OCI-LY1 (cell line): Measurements from ENCODE around the gene SMAD3.

Experiments
- H2AFZ ChIP-seq: fragments of 200-600 bp; sonication (generic), shearing (Covaris generic); 2 replicates; pipeline ENCODE4 v1.6.0; 2014; ENCODE audit warnings: antibody characterized with exemption, mild to moderate bottlenecking, low read length
- H3F3A ChIP-seq: fragments of 200-600 bp; sonication (generic), shearing (Covaris generic); 2 replicates; pipeline ENCODE4 v1.6.0; 2014; ENCODE audit warnings: mild to moderate bottlenecking, antibody characterized with exemption, low read length, moderate library complexity; ENCODE audit not compliant: insufficient read depth
- H3K27ac ChIP-seq: fragments of 200-600 bp; sonication (generic); 2 replicates; pipeline ENCODE4 v1.5.1; 2014; ENCODE audit warnings: low read length, mixed run types, mild to moderate bottlenecking, low read depth; ENCODE audit not compliant: poor library complexity, severe bottlenecking
- H3K27me3 ChIP-seq: fragments of 200-600 bp; sonication (generic); 2 replicates; pipeline ENCODE4 v1.6.0; 2014; ENCODE audit warnings: antibody characterized with exemption, mild to moderate bottlenecking, low read length, moderate library complexity; ENCODE audit not compliant: insufficient read depth
- H3K36me3 ChIP-seq: fragments of 200-600 bp; sonication (generic); 2 replicates; pipeline ENCODE4 v1.6.1; 2014; ENCODE audit warnings: mild to moderate bottlenecking, antibody characterized with exemption, low read length, moderate library complexity, mixed read lengths; ENCODE audit not compliant: insufficient read depth
- H3K4me1 ChIP-seq: fragments of 200-600 bp; sonication (generic); 2 replicates; pipeline ENCODE4 v1.5.1; 2014; ENCODE audit warnings: mild to moderate bottlenecking, low read length, moderate library complexity; ENCODE audit not compliant: insufficient read depth, severe bottlenecking
- H3K4me2 ChIP-seq: fragments of 200-600 bp; sonication (generic), shearing (Covaris generic); 2 replicates; pipeline ENCODE4 v1.6.1; 2014; ENCODE audit warnings: low read length
- H3K4me3 ChIP-seq: fragments of 200-600 bp; sonication (generic); 2 replicates; pipeline ENCODE4 v1.5.1; 2014; ENCODE audit warnings: low read length, low read depth, mild to moderate bottlenecking, mixed read lengths; ENCODE audit not compliant: poor library complexity, severe bottlenecking
- H3K79me2 ChIP-seq: fragments of 200-600 bp; shearing (Covaris generic); 2 replicates; pipeline ENCODE4 v1.6.1; 2016; ENCODE audit warnings: mixed run types, low read length, mixed read lengths; ENCODE audit not compliant: insufficient read depth
- H3K9ac ChIP-seq: fragments of 200-600 bp; sonication (generic), shearing (Covaris generic); 2 replicates; pipeline ENCODE4 v1.6.1; 2014; ENCODE audit warnings: mild to moderate bottlenecking, low read length, mixed read lengths
- H3K9me2 ChIP-seq: fragments of 200-600 bp; sonication (generic), shearing (Covaris generic); 2 replicates; pipeline ENCODE4 v1.6.1; 2014; ENCODE audit warnings: low read depth, mild to moderate bottlenecking, low read length, mixed read lengths
- H3K9me3 ChIP-seq: fragments of 200-600 bp; shearing (Covaris generic); 2 replicates; pipeline ENCODE4 v1.6.1; 2014; ENCODE audit warnings: low read length, mixed read lengths
- H4K20me1 ChIP-seq: fragments of 200-600 bp; sonication (generic), shearing (Covaris generic); 2 replicates; pipeline ENCODE4 v1.6.0; 2016; ENCODE audit warnings: mild to moderate bottlenecking, low read length; ENCODE audit not compliant: insufficient read depth
- CTCF ChIP-seq: fragments of 200-600 bp; sonication (generic), shearing (Covaris generic); IDR thresholded peaks from 2 replicates; pipeline ENCODE4 v1.5.1; 2017; ENCODE audit warnings: mild to moderate bottlenecking, antibody characterized with exemption, low read length, moderate library complexity, mixed read lengths
- EZH2 ChIP-seq: fragments of 200-600 bp; sonication (generic), shearing (Covaris generic); IDR thresholded peaks from 2 replicates; pipeline ENCODE4 v1.8.0; 2017; ENCODE audit warnings: borderline replicate concordance, mixed run types, mild to moderate bottlenecking, antibody characterized with exemption, low read length, moderate library complexity, mixed read lengths

The SMAD3 gene

DNA sequence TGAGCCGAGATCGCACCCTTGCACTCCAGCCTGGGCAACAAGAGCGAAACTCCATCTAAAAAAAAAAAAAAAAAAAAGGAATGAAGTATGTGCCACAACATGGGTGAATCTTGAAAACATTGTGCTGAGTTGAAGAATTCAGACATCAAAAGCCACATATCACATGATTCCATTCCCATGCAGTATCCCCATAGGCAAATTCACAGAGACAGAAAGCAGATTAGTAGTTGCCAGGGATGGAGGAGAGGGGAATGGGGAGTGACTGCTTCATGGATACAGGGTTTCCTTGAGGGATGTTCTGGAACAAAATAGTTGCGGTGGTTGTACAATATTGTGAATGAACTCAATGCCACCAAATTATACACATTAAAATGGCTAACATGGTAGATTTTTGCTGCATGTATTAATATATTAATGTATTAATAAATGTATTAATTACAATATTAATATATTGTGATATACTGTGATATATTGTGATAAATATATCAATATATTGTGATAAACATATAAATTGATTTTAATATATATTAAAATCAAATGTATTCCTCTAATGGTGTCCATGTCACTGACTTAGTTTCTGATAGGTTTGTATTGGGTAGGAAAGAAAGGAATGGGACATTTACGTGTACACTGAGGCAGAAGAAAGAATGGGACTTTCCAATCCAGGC is 34.9 kb downstream of the SMAD3 start:
- peak overlapping the region; percentile 99 for H3K27ac ChIP-seq
- no peak overlapping the region for H2AFZ ChIP-seq
- H3K4me1 ChIP-seq, result peaks cover 100% of the 10 kb centered on the region
- peaks cover 40% of the 10 kb centered on the region for H3K79me2 ChIP-seq
- no peaks in the 10 kb centered on the region for H3K9me2 ChIP-seq
- TF ChIP-seq CTCF (no peak), EZH2 (no peak)
- H4K20me1 ChIP-seq, result no peaks in the 10 kb centered on the region
- H3F3A ChIP-seq, result no peaks in the 10 kb centered on the region
- peak overlapping the region; percentile 69 for H3K4me2 ChIP-seq
- H3K9me3 ChIP-seq, result no peaks in the 10 kb centered on the region
- H3K4me3 ChIP-seq, result peak overlapping the region; percentile 38
- H3K36me3 ChIP-seq, result peaks cover 24% of the 10 kb centered on the region; the same call in 1 of the 2 replicates
- H3K9ac ChIP-seq, result peak overlapping the region; percentile 67; the same call in 1 of the 2 replicates
- H3K27me3 ChIP-seq, result no peaks in the 10 kb centered on the region

DNA sequence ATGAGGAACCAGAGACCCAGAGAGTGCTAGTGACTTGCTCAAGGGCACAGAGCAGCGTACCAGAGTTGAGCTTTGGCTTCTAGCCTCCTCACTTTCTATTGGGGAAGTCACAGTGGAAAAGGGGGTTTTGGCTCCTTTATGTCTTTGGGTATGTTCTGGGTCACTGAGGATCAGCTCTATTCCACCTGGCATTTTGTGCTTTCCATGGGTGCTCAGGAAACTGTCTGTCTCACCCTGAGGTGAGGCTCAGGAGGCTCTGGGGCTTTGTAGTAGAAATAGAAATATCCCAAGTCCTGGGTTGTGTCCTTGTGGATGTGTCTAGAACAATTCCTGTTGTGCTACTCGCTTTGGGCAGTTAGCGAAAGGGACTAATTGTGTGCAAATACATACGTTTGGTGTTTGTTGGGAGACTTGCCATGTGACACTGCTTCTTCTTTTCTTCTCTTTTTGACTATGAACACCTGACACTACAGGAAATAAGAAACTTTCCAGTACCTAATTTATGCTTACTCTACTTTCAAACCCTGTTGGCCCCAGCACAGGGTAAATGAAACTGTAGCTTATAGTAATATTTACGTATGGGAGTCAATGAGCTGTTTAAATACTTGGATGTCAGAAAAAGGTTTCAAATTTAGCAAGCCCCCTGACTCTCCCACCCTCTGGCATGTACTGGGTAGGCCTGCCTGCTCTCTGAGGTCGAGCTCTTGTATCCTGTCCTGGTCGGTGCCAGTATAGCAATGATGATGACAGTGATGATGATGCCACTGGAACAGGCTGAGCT is 35.6 kb downstream of the SMAD3 start:
- no peaks in the 10 kb centered on the region for H4K20me1 ChIP-seq
- peak overlapping the region; percentile 69 for H3K4me2 ChIP-seq
- peaks cover 100% of the 10 kb centered on the region for H3K4me1 ChIP-seq
- TF ChIP-seq EZH2 (no peak), CTCF (no peak)
- H3K4me3 ChIP-seq, result peak overlapping the region; percentile 38
- peak overlapping the region; percentile 99 for H3K27ac ChIP-seq
- peak overlapping the region; percentile 67 for H3K9ac ChIP-seq
- H3F3A ChIP-seq, result no peaks in the 10 kb centered on the region
- H3K79me2 ChIP-seq, result peaks cover 39% of the 10 kb centered on the region
- no peaks in the 10 kb centered on the region for H3K9me3 ChIP-seq
- H2AFZ ChIP-seq, result no peak overlapping the region
- no peaks in the 10 kb centered on the region for H3K27me3 ChIP-seq
- H3K9me2 ChIP-seq, result no peaks in the 10 kb centered on the region
- H3K36me3 ChIP-seq, result peaks cover 18% of the 10 kb centered on the region; the same call in 1 of the 2 replicates

DNA sequence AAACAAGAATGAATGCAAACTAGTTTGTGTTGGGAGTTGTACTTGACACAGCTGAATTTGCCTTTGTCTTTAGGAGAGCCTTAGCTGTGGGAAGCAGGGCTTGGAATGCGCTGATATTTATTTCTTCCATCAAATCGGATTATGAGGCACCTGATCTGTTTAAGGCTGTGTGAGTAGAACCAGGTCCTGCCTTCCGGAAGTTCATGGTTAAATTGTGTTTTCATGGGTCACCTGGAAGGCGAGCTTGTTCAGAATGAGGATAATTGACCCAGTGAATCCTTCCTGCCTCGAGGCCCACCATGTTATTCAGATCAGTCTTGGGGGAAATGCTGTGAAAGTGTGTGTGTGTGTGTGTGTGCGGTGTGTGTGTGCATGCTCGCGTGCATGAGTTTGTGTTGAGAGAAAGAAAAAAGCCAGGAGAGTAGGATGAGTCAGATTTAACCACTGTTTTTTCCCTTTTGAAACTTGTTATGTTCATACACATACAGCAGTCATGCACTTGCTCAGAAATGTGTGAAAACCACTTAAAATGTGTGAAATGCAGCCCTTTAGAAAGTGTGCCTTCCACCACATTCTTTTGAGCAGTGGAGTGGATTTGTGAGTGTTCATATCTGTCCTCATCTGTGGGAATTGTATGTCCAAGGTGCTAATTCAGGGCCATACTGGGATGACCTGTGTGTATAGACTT is 36.7 kb downstream of the SMAD3 start:
- peak overlapping the region; percentile 69 for H3K4me2 ChIP-seq
- peaks cover 28% of the 10 kb centered on the region for H3K79me2 ChIP-seq
- no peaks in the 10 kb centered on the region for H3K9me3 ChIP-seq
- H3F3A ChIP-seq, result no peaks in the 10 kb centered on the region
- peak overlapping the region; percentile 99 for H3K27ac ChIP-seq
- peak overlapping the region; percentile 67 for H3K9ac ChIP-seq
- H3K4me3 ChIP-seq, result peak overlapping the region; percentile 14
- no peaks in the 10 kb centered on the region for H4K20me1 ChIP-seq
- H2AFZ ChIP-seq, result no peak overlapping the region
- TF ChIP-seq CTCF (no peak), EZH2 (no peak)
- peaks cover 100% of the 10 kb centered on the region for H3K4me1 ChIP-seq
- H3K9me2 ChIP-seq, result no peaks in the 10 kb centered on the region
- no peaks in the 10 kb centered on the region for H3K27me3 ChIP-seq
- H3K36me3 ChIP-seq, result peaks cover 16% of the 10 kb centered on the region; the same call in 1 of the 2 replicates
